DND-41 (cell line): ENCODE data around the gene KLHL2.

Source experiments
- EZH2 ChIP-seq: IDR thresholded peaks from 3 replicates; pipeline ENCODE4 v1.6.1; 2012; ENCODE audit warnings: borderline replicate concordance, low read depth, mild to moderate bottlenecking, moderate library complexity, low read length, inconsistent platforms; ENCODE audit not compliant: severe bottlenecking
- TF ChIP-seq, protein P1 (sequence below): IDR thresholded peaks from 2 replicates; pipeline ENCODE4 v1.5.1; 2012; ENCODE audit warnings: borderline replicate concordance, low read length, moderate library complexity, mild to moderate bottlenecking; ENCODE audit not compliant: poor library complexity, severe bottlenecking; ENCODE audit errors: extremely low read depth

GRCh38 chr4:165207431-165208220 lies at the start of gene KLHL2:
- TF ChIP-seq, protein P1, sequence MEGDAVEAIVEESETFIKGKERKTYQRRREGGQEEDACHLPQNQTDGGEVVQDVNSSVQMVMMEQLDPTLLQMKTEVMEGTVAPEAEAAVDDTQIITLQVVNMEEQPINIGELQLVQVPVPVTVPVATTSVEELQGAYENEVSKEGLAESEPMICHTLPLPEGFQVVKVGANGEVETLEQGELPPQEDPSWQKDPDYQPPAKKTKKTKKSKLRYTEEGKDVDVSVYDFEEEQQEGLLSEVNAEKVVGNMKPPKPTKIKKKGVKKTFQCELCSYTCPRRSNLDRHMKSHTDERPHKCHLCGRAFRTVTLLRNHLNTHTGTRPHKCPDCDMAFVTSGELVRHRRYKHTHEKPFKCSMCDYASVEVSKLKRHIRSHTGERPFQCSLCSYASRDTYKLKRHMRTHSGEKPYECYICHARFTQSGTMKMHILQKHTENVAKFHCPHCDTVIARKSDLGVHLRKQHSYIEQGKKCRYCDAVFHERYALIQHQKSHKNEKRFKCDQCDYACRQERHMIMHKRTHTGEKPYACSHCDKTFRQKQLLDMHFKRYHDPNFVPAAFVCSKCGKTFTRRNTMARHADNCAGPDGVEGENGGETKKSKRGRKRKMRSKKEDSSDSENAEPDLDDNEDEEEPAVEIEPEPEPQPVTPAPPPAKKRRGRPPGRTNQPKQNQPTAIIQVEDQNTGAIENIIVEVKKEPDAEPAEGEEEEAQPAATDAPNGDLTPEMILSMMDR, result peak; percentile 11
- no peak for TF ChIP-seq EZH2
